ENCODE data around the gene MTA2. TPM values are rescaled to one million over a fixed set of nuclear protein-coding genes. Genes with fewer than 3 reads are reported as not detected.

The MTA2 gene
- total and polyA plus RNA-seq, 10 of the 15 experiments (the other 5 are each of a cell fraction or from before 2014, with no cell fraction given) = 6.7 to 201 (median 113) TPM

- TF ChIP-seq, protein P1, sequence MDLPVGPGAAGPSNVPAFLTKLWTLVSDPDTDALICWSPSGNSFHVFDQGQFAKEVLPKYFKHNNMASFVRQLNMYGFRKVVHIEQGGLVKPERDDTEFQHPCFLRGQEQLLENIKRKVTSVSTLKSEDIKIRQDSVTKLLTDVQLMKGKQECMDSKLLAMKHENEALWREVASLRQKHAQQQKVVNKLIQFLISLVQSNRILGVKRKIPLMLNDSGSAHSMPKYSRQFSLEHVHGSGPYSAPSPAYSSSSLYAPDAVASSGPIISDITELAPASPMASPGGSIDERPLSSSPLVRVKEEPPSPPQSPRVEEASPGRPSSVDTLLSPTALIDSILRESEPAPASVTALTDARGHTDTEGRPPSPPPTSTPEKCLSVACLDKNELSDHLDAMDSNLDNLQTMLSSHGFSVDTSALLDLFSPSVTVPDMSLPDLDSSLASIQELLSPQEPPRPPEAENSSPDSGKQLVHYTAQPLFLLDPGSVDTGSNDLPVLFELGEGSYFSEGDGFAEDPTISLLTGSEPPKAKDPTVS (IDR thresholded peaks at IDR 0.05; ENCODE audit: low read depth, low read length) = peak; percentile 82
- no peak for TF ChIP-seq ZBTB33 (IDR thresholded peaks at IDR 0.05)
- no peak for TF ChIP-seq GATAD2B (conservative IDR thresholded peaks at IDR 0.05; ENCODE audit: low read depth)
- no peak for TF ChIP-seq CEBPB (IDR thresholded peaks at IDR 0.05; ENCODE audit: borderline replicate concordance in 1 of 2, low read depth in 2 of 2, low read length in 2 of 2)
- 0 out of 2 replicates have a peak, but pooled peaks have one; percentile 79 for TF ChIP-seq TARDBP (IDR thresholded peaks at IDR 0.05; ENCODE audit: borderline replicate concordance)
- peak; percentile 37; the same call in 1 of the 2 replicates for TF ChIP-seq CEBPZ (IDR thresholded peaks at IDR 0.05; ENCODE audit: low read depth, low read length)
- no peak for TF ChIP-seq JUNB (IDR thresholded peaks at IDR 0.05)
- TF ChIP-seq, protein P2, sequence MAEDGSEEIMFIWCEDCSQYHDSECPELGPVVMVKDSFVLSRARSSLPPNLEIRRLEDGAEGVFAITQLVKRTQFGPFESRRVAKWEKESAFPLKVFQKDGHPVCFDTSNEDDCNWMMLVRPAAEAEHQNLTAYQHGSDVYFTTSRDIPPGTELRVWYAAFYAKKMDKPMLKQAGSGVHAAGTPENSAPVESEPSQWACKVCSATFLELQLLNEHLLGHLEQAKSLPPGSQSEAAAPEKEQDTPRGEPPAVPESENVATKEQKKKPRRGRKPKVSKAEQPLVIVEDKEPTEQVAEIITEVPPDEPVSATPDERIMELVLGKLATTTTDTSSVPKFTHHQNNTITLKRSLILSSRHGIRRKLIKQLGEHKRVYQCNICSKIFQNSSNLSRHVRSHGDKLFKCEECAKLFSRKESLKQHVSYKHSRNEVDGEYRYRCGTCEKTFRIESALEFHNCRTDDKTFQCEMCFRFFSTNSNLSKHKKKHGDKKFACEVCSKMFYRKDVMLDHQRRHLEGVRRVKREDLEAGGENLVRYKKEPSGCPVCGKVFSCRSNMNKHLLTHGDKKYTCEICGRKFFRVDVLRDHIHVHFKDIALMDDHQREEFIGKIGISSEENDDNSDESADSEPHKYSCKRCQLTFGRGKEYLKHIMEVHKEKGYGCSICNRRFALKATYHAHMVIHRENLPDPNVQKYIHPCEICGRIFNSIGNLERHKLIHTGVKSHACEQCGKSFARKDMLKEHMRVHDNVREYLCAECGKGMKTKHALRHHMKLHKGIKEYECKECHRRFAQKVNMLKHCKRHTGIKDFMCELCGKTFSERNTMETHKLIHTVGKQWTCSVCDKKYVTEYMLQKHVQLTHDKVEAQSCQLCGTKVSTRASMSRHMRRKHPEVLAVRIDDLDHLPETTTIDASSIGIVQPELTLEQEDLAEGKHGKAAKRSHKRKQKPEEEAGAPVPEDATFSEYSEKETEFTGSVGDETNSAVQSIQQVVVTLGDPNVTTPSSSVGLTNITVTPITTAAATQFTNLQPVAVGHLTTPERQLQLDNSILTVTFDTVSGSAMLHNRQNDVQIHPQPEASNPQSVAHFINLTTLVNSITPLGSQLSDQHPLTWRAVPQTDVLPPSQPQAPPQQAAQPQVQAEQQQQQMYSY (CRISPR knock-in tag; IDR thresholded peaks at IDR 0.05) = no peak
- TF ChIP-seq BHLHE40 (IDR thresholded peaks at IDR 0.05; ENCODE audit: borderline replicate concordance in 1 of 2, low read depth in 2 of 2, low read length in 1 of 2) = peak; percentile 69 to 72; a peak in 3 of 4 replicates
- TF ChIP-seq ZBTB40 (IDR thresholded peaks at IDR 0.05; ENCODE audit: borderline replicate concordance) = peak; percentile 99
- TF ChIP-seq PAX5 (IDR thresholded peaks at IDR 0.05; ENCODE audit: borderline replicate concordance, low read depth, low read length) = peak; percentile 66
- TF ChIP-seq FOXM1 (IDR thresholded peaks at IDR 0.05; ENCODE audit: low read depth, low read length) = no peak
Measured at GRCh38 chr11:62591448-62592145, 10.1 kb downstream of the MTA2 start, which contains the start of gene TUT1 (continued).

All from GM12878 (cell line).